AG09309 (cell line): ENCODE measurements around the gene HECW1.
"Not testable (repeated sequence)": the region's sequence is repeated elsewhere in the genome, so short reads cannot be mapped to it uniquely, and the experiment has no call there.

ENCODE experiments used
- DNase-seq: peaks from one replicate; pipeline ENCODE4 v3.0.0-alpha.2; 2010; ENCODE audit warnings: low read depth
- H3K4me3 ChIP-seq: 2 replicates; pipeline ENCODE4 v1.5.1; 2011; ENCODE audit warnings: mild to moderate bottlenecking, low read depth, low read length, moderate library complexity; ENCODE audit not compliant: control insufficient read depth
- CTCF ChIP-seq: IDR thresholded peaks from 2 replicates; pipeline ENCODE4 v1.5.1; 2011; ENCODE audit warnings: mild to moderate bottlenecking, low read depth, low read length, inconsistent platforms; ENCODE audit not compliant: insufficient read depth, control insufficient read depth; ENCODE audit errors: missing control alignments

Gene HECW1

GRCh38 chr7:43576241-43576640, 463.8 kb downstream of the HECW1 start:
- H3K4me3 ChIP-seq: no peak overlapping the region
- no peak for TF ChIP-seq CTCF
- no peak for DNase-seq

- H3K4me3 ChIP-seq: no peak overlapping the region
- TF ChIP-seq CTCF: no peak
- no peak for DNase-seq
Measured at GRCh38 chr7:43577485-43577951, 465.1 kb downstream of the HECW1 start.

- peak; percentile 99 for TF ChIP-seq CTCF
- DNase-seq: peak; percentile 38
- H3K4me3 ChIP-seq: peak within 1 kb of the TSS; percentile 77
Measured at GRCh38 chr7:43582503-43583423, 470.3 kb downstream of the HECW1 start, which contains the start of gene STK17A. Gene STK17A, plus strand, starts transcription at chr7:43583108. Its CDS starts 136 bp downstream, at chr7:43583244.

- TF ChIP-seq CTCF: peak; percentile 30
- DNase-seq: no peak
- peak overlapping the region; percentile 77 for H3K4me3 ChIP-seq
Measured at GRCh38 chr7:43583424-43584194, 471.2 kb downstream of the HECW1 start.

GRCh38 chr7:43584195-43584586, 471.7 kb downstream of the HECW1 start:
- DNase-seq: peak; percentile 61
- TF ChIP-seq CTCF: no peak
- peak overlapping the region; percentile 77 for H3K4me3 ChIP-seq

GRCh38 chr7:43584733-43585132, 472.3 kb downstream of the HECW1 start:
- H3K4me3 ChIP-seq: peak overlapping the region; percentile 77
- DNase-seq: not testable (repeated sequence)
